ENCODE measurements around the gene ATP13A3. TPM values are rescaled to one million over a fixed set of nuclear protein-coding genes. Genes with fewer than 3 reads are reported as not detected.

The ATP13A3 gene
- total and polyA plus RNA-seq, 2 experiments from 2014 or later = 20.0 to 202 TPM

DNA sequence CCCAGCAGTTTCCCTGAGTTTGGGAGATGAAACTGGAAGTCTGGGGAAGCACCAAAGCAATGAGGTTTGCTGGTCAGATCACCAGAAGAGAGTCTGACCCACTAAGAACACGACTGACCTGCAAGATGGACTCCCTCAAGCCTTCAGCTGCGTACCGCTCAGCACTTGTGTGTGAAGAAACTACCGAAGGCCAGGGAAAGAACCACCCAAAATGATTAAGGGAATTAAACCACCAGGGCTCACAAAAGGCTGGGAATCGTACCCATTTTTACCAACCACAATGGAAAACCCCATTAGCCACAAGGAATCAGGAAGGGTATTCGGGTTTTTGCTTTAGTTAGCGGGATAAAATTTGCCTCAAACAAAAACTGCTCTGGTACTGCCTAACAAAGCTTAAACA, 21.6 kb downstream of the ATP13A3 start:
- H3K9me3 Mint-ChIP-seq = 0 out of 3 replicates have a peak, but pooled peaks cover 2% of the 10 kb centered on the region
- ATAC-seq (no peak), DNase-seq (ENCODE audit: low spot score) (no peak)
- TF ChIP-seq JUNB (IDR thresholded peaks at IDR 0.05; ENCODE audit: unreplicated experiment) = no peak
- TF ChIP-seq CREB1 (CRISPR knock-in tag; IDR thresholded peaks at IDR 0.05; ENCODE audit: low read depth) = no peak
- no peaks in the 10 kb centered on the region; the same call in 2 of the 3 replicates for H3K4me1 Mint-ChIP-seq
- Histone ChIP-seq H3K79me2 (replicated peaks; ENCODE audit: insufficient read depth) (peaks cover 97% of the 10 kb centered on the region), H4K20me1 (replicated peaks; ENCODE audit: insufficient read depth) (peaks cover 22% of the 10 kb centered on the region; the same call in 1 of the 2 replicates), H3K27ac (ENCODE audit: low read depth) (peak overlapping the region; percentile 10; the same call in 1 of the 2 replicates), H3K9me2 (ENCODE audit: insufficient read depth) (no peaks in the 10 kb centered on the region), H3K36me3 (ENCODE audit: insufficient read depth) (no peaks in the 10 kb centered on the region), H3K4me1 (ENCODE audit: insufficient read depth) (no peaks in the 10 kb centered on the region), H3F3A (replicated peaks; ENCODE audit: low read depth) (no peaks in the 10 kb centered on the region), H3K27me3 (ENCODE audit: insufficient read depth) (no peaks in the 10 kb centered on the region), H3K4me2 (no peak overlapping the region), H3K4me3 (no peak overlapping the region), H2AFZ (no peak overlapping the region)
- H3K27me3 Mint-ChIP-seq (ENCODE audit: insufficient read depth, low read depth, poor library complexity) = no peaks in the 10 kb centered on the region
- H3K4me3 Mint-ChIP-seq = no peak overlapping the region
- no peak overlapping the region for H3K27ac Mint-ChIP-seq
- peaks cover 12% of the 10 kb centered on the region; the same call in 2 of the 3 replicates for H3K36me3 Mint-ChIP-seq (ENCODE audit: low read depth)

GRCh38 chr3:194464692-194465091, 22.1 kb downstream of the ATP13A3 start:
- H3K4me3 ChIP-seq = no peak overlapping the region
- H3K27ac ChIP-seq (ENCODE audit: low read depth) = no peak overlapping the region
- no peaks in the 10 kb centered on the region for H3K27me3 Mint-ChIP-seq (ENCODE audit: insufficient read depth, low read depth, poor library complexity)
- H3K9me2 ChIP-seq (ENCODE audit: insufficient read depth) = no peaks in the 10 kb centered on the region
- no peak overlapping the region for H2AFZ ChIP-seq
- H3K36me3 ChIP-seq (ENCODE audit: insufficient read depth) = peaks cover 5% of the 10 kb centered on the region; the same call in 1 of the 2 replicates
- H3K4me2 ChIP-seq = no peak overlapping the region
- H3K9me3 Mint-ChIP-seq = 0 out of 3 replicates have a peak, but pooled peaks cover 2% of the 10 kb centered on the region
- no peak overlapping the region for H3K27ac Mint-ChIP-seq
- H4K20me1 ChIP-seq (replicated peaks; ENCODE audit: insufficient read depth) = peaks cover 22% of the 10 kb centered on the region
- H3K4me1 ChIP-seq (ENCODE audit: insufficient read depth) = no peaks in the 10 kb centered on the region
- H3K4me3 Mint-ChIP-seq = no peak overlapping the region
- no peak for ATAC-seq
- peaks cover 15% of the 10 kb centered on the region; the same call in 2 of the 3 replicates for H3K36me3 Mint-ChIP-seq (ENCODE audit: low read depth)
- H3K27me3 ChIP-seq (ENCODE audit: insufficient read depth) = no peaks in the 10 kb centered on the region
- H3F3A ChIP-seq (replicated peaks; ENCODE audit: low read depth) = no peaks in the 10 kb centered on the region
- DNase-seq (ENCODE audit: low spot score) = no peak
- peaks cover 97% of the 10 kb centered on the region for H3K79me2 ChIP-seq (replicated peaks; ENCODE audit: insufficient read depth)
- H3K4me1 Mint-ChIP-seq = no peaks in the 10 kb centered on the region
- TF ChIP-seq JUNB (IDR thresholded peaks at IDR 0.05; ENCODE audit: unreplicated experiment) (no peak), CTCF (conservative IDR thresholded peaks at IDR 0.05; ENCODE audit: low read depth in 2 of 2) (no peak)

GRCh38 chr3:194462936-194463335, 23.9 kb downstream of the ATP13A3 start:
- no peak for TF ChIP-seq CTCF (conservative IDR thresholded peaks at IDR 0.05; ENCODE audit: low read depth in 2 of 2)
- no peak for TF ChIP-seq CREB1 (CRISPR knock-in tag; IDR thresholded peaks at IDR 0.05; ENCODE audit: low read depth)
- TF ChIP-seq, protein P1, sequence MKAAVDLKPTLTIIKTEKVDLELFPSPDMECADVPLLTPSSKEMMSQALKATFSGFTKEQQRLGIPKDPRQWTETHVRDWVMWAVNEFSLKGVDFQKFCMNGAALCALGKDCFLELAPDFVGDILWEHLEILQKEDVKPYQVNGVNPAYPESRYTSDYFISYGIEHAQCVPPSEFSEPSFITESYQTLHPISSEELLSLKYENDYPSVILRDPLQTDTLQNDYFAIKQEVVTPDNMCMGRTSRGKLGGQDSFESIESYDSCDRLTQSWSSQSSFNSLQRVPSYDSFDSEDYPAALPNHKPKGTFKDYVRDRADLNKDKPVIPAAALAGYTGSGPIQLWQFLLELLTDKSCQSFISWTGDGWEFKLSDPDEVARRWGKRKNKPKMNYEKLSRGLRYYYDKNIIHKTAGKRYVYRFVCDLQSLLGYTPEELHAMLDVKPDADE (IDR thresholded peaks at IDR 0.05) = no peak
- TF ChIP-seq, protein P2, sequence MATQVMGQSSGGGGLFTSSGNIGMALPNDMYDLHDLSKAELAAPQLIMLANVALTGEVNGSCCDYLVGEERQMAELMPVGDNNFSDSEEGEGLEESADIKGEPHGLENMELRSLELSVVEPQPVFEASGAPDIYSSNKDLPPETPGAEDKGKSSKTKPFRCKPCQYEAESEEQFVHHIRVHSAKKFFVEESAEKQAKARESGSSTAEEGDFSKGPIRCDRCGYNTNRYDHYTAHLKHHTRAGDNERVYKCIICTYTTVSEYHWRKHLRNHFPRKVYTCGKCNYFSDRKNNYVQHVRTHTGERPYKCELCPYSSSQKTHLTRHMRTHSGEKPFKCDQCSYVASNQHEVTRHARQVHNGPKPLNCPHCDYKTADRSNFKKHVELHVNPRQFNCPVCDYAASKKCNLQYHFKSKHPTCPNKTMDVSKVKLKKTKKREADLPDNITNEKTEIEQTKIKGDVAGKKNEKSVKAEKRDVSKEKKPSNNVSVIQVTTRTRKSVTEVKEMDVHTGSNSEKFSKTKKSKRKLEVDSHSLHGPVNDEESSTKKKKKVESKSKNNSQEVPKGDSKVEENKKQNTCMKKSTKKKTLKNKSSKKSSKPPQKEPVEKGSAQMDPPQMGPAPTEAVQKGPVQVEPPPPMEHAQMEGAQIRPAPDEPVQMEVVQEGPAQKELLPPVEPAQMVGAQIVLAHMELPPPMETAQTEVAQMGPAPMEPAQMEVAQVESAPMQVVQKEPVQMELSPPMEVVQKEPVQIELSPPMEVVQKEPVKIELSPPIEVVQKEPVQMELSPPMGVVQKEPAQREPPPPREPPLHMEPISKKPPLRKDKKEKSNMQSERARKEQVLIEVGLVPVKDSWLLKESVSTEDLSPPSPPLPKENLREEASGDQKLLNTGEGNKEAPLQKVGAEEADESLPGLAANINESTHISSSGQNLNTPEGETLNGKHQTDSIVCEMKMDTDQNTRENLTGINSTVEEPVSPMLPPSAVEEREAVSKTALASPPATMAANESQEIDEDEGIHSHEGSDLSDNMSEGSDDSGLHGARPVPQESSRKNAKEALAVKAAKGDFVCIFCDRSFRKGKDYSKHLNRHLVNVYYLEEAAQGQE (IDR thresholded peaks at IDR 0.05; ENCODE audit: unreplicated experiment) = no peak
- ATAC-seq = no peak
- no peak overlapping the region for H3K4me3 ChIP-seq

More at GRCh38 chr3:194462936-194463335, 23.9 kb downstream of the ATP13A3 start:
- Mint-ChIP-seq H3K9me3 (0 out of 3 replicates have a peak, but pooled peaks cover 2% of the 10 kb centered on the region), H3K36me3 (ENCODE audit: low read depth) (peaks cover 19% of the 10 kb centered on the region; the same call in 2 of the 3 replicates), H3K4me1 (no peaks in the 10 kb centered on the region), H3K27ac (no peak overlapping the region), H3K27me3 (ENCODE audit: insufficient read depth, low read depth, poor library complexity) (no peaks in the 10 kb centered on the region), H3K4me3 (no peak overlapping the region)
- Histone ChIP-seq H3K27me3 (ENCODE audit: insufficient read depth) (no peaks in the 10 kb centered on the region), H3F3A (replicated peaks; ENCODE audit: low read depth) (no peaks in the 10 kb centered on the region), H3K4me1 (ENCODE audit: insufficient read depth) (no peaks in the 10 kb centered on the region), H3K79me2 (replicated peaks; ENCODE audit: insufficient read depth) (peaks cover 80% of the 10 kb centered on the region), H4K20me1 (replicated peaks; ENCODE audit: insufficient read depth) (peaks cover 22% of the 10 kb centered on the region), H3K36me3 (ENCODE audit: insufficient read depth) (peaks cover 6% of the 10 kb centered on the region; the same call in 1 of the 2 replicates), H3K9me2 (ENCODE audit: insufficient read depth) (no peaks in the 10 kb centered on the region), H3K4me2 (no peak overlapping the region), H2AFZ (no peak overlapping the region), H3K27ac (ENCODE audit: low read depth) (no peak overlapping the region)
- no peak for DNase-seq (ENCODE audit: low spot score)
